Activated CD8-positive, alpha-beta memory T cell treated with anti-CD3 and anti-CD28 coated beads, Interleukin-2, amount 50 U/mL, for 1 hour (primary cell): ENCODE results near the gene EHMT1.

ENCODE experiments used
- DNase-seq: peaks from one replicate; pipeline ENCODE4 v3.0.0-alpha.2; 2020; ENCODE audit errors: extremely low read depth

EHMT1 gene

DNA sequence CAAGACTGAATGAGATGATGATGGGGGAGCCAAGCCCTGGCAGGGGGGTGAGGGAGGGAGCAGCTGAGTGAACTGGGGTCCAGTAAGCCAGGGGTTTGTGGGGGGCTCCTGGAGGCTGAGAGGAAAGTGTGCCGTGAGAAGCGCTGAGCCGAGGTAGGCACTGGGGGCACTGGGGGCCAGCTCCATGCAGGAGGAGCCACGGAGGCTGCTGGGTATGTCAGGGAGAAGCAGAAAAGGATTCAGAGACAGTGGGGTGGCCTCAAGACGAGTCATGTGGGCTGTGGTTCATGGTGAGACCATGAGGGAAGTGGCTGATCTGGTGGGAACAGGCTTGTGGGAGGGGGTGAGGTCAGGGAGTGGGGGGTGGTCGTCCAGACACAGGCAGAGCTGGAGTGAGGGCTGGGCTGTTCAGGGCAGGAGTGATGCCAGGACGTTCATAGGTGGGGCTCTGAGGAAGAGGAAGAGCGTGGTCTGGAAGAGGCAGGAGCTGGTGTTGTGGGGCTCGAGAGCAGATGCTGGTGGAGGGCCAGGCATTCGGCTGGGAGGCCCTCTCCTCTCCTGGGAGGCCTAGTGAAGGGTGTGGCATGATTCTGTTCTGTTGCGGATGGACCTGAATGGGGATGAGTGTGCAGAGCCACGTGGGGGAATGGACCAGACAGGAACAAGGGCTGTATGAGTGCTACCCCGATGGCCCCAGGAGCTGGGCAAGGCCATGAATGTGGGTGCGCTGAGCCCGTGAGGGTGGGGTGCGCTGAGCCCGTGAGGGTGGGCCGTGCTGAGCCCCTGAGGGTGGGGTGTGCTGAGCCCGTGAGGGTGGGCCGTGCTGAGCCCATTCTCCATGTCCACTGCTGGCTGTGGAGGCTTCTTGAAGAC, 166.1 kb downstream of the EHMT1 start:
- DNase-seq, result no peak

DNA sequence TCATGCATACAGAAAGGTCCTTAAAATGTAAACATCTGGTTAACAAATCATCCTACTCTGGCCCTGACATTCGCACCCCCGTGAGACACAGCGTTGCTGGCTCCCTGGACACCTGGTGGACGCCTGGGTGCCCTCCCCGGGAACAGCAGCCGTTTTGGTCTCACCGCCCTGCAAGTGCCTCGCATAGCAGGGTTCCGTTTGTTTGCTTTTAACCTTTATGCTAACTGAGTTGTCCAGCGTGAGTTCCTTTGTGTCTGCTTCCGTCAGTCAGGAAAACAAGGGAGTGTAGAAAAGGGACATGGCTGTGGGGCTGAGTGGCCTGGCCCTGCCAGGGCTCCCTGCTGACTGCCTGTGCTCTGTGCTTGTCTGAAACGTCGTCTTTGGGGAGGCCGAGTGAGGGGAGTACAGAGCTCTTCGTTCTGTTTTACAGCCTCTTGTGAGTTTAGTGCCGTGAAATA, 166.9 kb downstream of the EHMT1 start:
- no peak for DNase-seq

GRCh38 chr9:137786511-137786920, 167.7 kb downstream of the EHMT1 start:
- no peak for DNase-seq

GRCh38 chr9:137787381-137787780, 168.6 kb downstream of the EHMT1 start:
- DNase-seq, result no peak

DNA sequence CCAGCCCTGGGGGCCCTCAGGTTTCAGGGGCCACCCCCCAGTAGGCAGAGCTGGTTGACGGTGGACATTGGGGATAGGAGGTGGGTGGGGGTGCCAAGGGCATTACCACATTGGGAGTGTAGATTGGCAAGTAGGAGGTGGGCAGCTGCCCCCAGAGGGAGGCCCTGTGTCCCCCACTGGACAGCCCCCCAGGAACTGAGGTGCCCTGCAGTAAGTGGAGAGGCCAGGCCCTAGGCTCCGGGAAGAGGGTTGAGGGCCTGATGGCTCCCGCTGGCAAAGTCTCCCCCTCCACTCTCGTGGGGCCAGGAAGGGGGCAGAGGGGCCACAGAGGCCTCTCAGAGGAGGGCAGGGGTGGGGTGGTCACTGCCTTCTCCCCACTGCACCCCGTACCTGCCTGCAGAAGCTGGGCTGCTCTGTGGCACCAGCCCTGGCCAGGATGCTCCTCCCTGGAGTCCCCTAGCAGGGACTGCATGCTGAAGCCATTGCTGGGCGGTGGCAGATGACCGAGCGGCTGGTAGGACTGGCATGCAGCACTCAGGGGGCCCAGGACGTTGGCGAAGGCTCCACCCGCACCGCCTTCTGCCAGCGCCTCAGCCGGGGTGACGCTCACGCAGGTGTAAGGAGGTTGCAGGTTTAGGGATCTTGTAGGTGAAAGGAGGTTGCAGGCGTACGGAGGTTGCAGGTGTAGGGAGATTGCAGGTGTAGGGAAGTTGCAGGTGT, 169.1 kb downstream of the EHMT1 start:
- DNase-seq, result no peak

GRCh38 chr9:137788561-137789294, 169.9 kb downstream of the EHMT1 start:
- no peak for DNase-seq

DNA sequence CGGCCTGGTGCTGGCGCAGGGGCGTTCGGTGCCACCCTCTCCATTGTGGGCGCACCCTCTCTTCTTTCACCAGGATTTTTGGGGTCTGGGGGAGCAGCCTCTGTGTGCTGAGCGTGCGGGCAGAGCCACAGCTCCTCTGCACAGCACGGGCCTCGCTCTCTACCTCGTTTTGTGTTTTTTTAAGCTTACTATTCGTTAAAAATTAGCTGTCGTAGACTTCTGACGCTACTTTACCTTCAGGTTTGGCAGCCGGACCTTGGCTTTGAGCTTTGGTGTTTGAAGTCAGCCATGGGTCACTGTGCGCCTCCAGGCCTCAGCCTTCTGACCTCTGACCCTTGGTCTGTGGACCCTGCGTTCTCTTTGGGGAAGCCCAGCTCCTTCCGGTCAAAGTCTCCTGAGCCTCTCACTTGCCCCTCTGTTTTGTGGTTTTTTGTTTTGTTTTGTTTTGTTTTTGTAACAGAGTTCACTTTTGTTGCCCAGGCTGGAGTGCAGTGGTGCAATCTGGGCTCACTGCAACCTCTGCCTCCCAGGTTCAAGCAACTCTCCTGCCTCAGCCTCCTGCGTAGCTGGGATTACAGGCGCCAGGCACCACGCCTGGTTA, 170.6 kb downstream of the EHMT1 start:
- no peak for DNase-seq

DNA sequence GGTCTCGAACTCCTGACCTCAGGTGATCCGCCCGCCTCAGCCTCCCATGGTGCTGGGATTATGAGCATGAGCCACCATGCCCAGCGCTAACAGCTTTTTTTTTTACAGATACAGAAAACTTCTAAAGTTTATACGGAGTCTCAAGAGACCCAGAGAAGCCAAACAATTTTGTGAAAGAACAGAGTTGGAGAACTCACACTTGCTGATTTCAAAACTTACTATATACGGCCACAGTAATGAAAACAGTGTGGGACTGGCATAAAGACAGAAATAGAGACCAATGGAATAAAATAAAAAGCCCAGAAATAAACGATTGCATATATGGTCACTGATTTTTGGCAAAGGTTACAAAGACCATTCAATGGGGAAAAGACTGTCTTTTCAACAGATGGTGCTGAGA, 173.1 kb downstream of the EHMT1 start:
- no peak for DNase-seq

DNA sequence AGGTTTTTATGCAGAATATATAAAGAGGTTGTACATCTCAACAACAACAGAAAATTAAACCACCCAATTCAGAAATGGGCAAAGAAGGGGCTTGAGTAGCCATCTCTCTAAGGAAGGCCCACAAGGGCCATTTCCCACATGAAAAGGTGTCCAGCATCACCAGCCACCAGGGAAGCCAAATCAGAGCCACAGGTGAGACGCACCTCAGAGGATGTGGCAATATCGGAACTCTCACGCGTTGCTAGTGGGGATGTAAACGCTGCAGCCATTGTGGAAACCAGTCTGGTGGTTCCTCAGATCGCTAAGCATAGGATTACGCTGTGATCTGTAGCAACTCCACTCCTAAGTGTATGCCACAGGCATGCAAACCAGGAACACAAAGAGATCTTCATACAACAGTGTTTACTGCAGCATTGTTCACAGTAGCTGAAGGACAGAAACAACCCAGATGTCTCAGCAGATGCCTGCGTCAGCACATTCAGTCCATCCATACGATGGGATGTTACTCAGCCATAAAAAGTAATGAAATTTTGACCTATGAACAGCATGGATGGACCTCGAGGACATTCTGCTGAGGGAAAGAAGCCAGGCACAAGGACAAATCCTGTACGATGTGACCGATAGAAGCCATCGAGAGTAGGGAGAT, 174.5 kb downstream of the EHMT1 start:
- DNase-seq, result no peak

- DNase-seq, result no peak
Measured at GRCh38 chr9:137795156-137795666, 176.4 kb downstream of the EHMT1 start.

- no peak for DNase-seq
Measured at GRCh38 chr9:137797206-137798120, 178.7 kb downstream of the EHMT1 start.

- no peak for DNase-seq
Measured at GRCh38 chr9:137798142-137798541, 179.3 kb downstream of the EHMT1 start.

DNA sequence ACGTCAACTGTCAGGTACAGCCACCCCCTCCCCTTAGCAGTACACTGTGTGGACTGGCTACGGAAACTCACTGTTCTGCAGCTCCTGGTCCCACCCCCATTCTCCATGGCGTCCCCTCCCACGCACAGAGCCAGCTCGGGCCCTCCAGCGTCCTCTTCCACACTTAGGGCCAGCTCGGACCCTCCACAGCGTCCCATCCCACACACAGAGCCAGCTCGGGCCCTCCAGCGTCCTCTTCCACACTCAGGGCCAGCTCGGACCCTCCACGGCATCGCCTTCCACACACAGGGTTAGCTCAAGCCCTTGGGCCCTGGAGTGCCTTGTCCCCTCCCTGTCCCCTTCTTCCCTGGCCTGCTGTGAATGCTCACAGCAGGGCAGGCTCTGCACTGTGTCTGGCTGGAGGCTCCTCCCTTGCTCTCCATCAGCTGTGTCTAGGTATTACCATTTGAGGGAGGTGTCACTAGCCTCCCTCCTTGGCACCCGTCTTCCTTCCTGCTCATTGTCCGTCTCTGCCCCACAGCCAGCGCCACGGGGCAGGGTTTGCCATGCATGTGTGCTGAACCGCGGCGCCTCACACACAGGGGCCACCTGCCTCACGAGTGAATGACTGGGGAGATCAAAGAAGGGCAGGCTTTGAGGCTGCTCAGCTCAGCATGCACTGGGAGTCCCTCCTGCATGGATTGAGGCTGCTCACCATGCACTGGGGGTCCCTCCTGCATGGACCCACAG, 180.3 kb downstream of the EHMT1 start:
- DNase-seq, result no peak

DNA sequence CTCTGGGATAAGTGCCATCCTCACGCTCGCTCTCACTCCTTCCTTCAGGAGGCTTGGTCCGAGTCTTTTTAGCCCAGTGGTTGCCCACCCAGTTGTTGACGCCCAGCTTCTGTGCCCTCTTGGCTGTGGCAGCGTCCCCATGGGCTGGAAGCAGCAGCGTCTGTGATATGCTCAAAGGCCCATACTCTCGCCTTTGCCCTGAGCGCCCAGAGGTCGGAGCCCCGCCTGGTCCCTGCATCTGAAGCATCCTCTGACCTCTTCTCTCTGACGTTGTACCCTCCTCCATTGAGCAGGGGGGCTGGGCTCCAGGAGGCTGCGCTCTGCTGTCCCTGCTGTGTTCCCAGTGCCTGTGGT, 180.8 kb downstream of the EHMT1 start:
- DNase-seq, result no peak

DNA sequence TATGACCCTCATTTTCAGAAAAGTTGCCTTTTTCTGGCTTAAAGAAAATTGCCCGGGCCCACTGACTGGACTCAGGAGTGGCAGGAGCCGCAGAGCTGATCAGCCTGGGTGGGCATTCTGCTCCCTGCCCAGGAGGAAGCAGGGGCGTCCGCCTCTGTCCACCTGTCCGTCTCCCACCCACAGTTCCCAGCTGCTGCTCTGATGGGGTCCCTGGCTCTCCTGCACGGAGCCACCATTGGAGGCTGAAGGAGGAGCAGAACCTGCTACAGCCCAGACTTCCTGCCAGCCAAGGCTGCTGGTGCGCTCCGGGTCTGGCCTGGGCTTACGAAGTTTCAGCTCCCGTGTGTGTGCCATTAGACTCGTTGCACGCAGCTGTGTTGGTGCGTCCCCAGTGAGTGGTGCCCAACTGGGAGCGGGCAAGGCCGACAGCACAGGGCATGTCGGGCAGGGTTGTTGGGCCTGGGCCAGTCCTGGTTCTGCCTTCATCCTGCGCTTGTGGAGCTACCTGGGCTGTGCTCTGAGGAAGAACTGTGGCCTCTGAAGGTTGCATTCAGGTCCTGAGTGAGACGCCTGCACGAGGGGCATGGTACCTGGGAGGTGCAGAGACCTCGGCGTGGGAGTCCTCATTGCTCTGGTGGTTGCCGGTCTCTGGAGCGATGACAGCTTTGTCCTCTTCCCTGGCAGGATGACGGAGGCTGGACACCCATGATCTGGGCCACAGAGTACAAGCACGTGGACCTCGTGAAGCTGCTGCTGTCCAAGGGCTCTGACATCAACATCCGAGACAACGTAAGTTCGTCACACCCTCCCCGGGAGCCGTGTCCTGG, 181.6 kb downstream of the EHMT1 start:
- no peak for DNase-seq

GRCh38 chr9:137801023-137801319, 182.2 kb downstream of the EHMT1 start:
- no peak for DNase-seq

GRCh38 chr9:137802021-137802420, 183.2 kb downstream of the EHMT1 start:
- no peak for DNase-seq

DNA sequence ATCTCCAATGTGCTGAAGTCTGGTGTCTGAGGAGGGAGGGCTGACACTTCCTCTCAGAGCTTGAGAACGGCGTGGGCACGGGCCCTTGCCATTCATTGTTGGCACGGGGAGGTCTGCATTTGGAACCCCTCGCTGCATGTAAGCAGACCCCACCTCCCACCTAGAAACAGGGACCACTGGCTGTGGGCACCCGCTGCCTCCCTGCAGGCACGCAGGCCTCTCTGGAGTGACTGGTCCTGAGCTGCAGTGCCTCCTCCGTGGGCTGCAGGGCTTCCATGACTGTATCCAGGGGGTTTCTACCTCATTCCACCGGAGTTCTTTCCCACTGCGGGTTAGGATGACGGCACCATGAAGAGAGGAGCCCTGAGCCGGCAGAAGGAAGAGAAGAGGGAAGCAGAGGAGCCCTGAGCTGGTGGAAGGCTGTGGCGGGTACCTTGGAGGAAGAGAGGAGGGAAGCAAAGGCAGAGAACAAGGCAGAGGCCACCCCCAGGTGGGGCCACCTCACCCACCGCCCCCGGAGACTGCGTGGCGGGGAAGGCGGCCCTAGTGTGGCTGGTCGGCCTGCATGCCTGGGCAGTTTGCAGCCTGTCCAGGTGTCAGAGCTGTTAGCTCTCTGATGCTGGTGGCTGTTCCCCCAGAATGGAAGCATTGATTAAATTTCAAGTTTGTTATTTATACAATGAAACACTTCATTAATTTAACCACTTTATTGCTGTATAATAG, 183.9 kb downstream of the EHMT1 start:
- no peak for DNase-seq
